ENCODE results near the gene NDUFA7. TPM values are rescaled to one million over a fixed set of nuclear protein-coding genes. Genes with fewer than 3 reads are reported as not detected.
"Not testable (repeated sequence)": the region's sequence is repeated elsewhere in the genome, so short reads cannot be mapped to it uniquely, and the experiment has no call there.

The NDUFA7 gene
- total RNA-seq, 1 experiment from 2014 or later: 76.4 TPM

GRCh38 chr19:8342684-8343482 is 21.7 kb upstream of the NDUFA7 start, which contains the start of gene KANK3 (continued):
- 0 out of 2 replicates have a peak, but pooled peaks have one; percentile 52 for TF ChIP-seq FOXP4 (CRISPR knock-in tag; IDR thresholded peaks at IDR 0.05)
- TF ChIP-seq PREB (CRISPR knock-in tag; IDR thresholded peaks at IDR 0.05; ENCODE audit: borderline replicate concordance): no peak
- no peak for TF ChIP-seq JUN (CRISPR knock-in tag; IDR thresholded peaks at IDR 0.05)
- TF ChIP-seq SP1 (CRISPR knock-in tag; conservative IDR thresholded peaks at IDR 0.05): peak; percentile 90
- no peak for TF ChIP-seq ESRRA (CRISPR knock-in tag; IDR thresholded peaks at IDR 0.05; ENCODE audit: borderline replicate concordance)
- TF ChIP-seq GRHL2 (CRISPR knock-in tag; IDR thresholded peaks at IDR 0.05; ENCODE audit: insufficient replicate concordance, severe bottlenecking): no peak
- no peak for TF ChIP-seq SOX15 (CRISPR knock-in tag; IDR thresholded peaks at IDR 0.05)
- no peak for TF ChIP-seq ZNF138 (CRISPR knock-in tag; conservative IDR thresholded peaks at IDR 0.05)
- no peak for TF ChIP-seq ZNF423 (CRISPR knock-in tag; IDR thresholded peaks at IDR 0.05)

- Mint-ChIP-seq H3K36me3 (no peaks in the 10 kb centered on the region), H3K27me3 (ENCODE audit: low read depth) (peaks cover 44% of the 10 kb centered on the region)
- TF ChIP-seq ATF3 (CRISPR knock-in tag; conservative IDR thresholded peaks at IDR 0.05) (no peak), ARID4B (CRISPR knock-in tag; IDR thresholded peaks at IDR 0.05; ENCODE audit: borderline replicate concordance) (no peak), PRDM15 (CRISPR knock-in tag; IDR thresholded peaks at IDR 0.05) (no peak), E2F4 (CRISPR knock-in tag; IDR thresholded peaks at IDR 0.05; ENCODE audit: borderline replicate concordance, low read depth) (no peak)
Measured at GRCh38 chr19:8342316-8342683, 21.1 kb upstream of the NDUFA7 start.

GRCh38 chr19:8341504-8341903 is 20.3 kb upstream of the NDUFA7 start:
- not testable (repeated sequence) for DNase-seq (ENCODE audit: low spot score); H3K27ac Mint-ChIP-seq; H3K36me3 Mint-ChIP-seq; H3K9me3 Mint-ChIP-seq; ATAC-seq
- H3K27me3 Mint-ChIP-seq (ENCODE audit: low read depth): peaks cover 52% of the 10 kb centered on the region
- ChIA-PET POLR2A (interaction anchor here (0.6 to 1.3 kb wide), 2 partner anchors 114 to 172 kb away, joined by 3 to 6 read pairs; partner anchors contain the start of gene ZNF414), CTCF (interaction anchor here (0.7 to 4.8 kb wide), 4 partner anchors 12 to 240 kb away, joined by 3 to 39 read pairs (median 4); no protein-coding TSS in a partner anchor)
- peaks cover 19% of the 10 kb centered on the region for H3K4me1 Mint-ChIP-seq
- H3K4me3 Mint-ChIP-seq: peak overlapping the region; percentile 64

More at GRCh38 chr19:8342316-8342683, 21.1 kb upstream of the NDUFA7 start:
- DNase-seq (ENCODE audit: low spot score) (no peak), ATAC-seq (no peak)
- no peak overlapping the region for H3K27ac Mint-ChIP-seq
- H3K9me3 Mint-ChIP-seq: no peaks in the 10 kb centered on the region
- CTCF ChIA-PET: interaction anchor here (0.6 to 4.8 kb wide), 9 partner anchors 8 to 300 kb away, joined by 3 to 39 read pairs (median 3); partner anchors contain the start of gene MARCHF2
- POLR2A ChIA-PET: no interaction called here
- peaks cover 21% of the 10 kb centered on the region for H3K4me1 Mint-ChIP-seq
- H3K4me3 Mint-ChIP-seq: peak overlapping the region; percentile 64

All from WTC11 (cell line).